ENCODE data around the gene AKT1. TPM values are rescaled to one million over a fixed set of nuclear protein-coding genes. Genes with fewer than 3 reads are reported as not detected.
A peak's percentile ranks its signal among the peaks of the same experiment; 100 is the strongest.

Gene AKT1
- total and polyA plus RNA-seq, 2 of the 4 experiments (the other 2 are of a cell fraction): 193 to 221 TPM

DNA sequence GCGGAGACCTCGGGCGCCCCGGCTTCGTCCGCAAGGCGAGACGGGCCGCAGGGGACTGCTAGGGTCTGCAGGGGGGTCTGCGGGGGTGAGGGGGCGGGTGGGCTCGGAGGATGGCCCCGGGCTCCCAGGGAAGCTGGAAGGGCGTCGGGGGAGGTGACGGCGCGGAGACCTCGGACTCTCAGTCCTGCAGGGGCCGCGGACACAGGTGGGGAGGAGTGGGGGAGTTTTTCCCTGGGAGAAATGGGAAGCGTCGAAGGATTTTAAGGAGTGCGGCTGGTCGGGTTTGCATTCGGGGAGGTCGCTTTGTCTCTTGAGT, 31.3 kb upstream of the AKT1 start:
- Histone ChIP-seq H3K9me3 (ENCODE audit: control insufficient read depth, insufficient read depth, low read length) (no peaks in the 10 kb centered on the region), H3K27me3 (ENCODE audit: control insufficient read depth, insufficient read depth, low read length) (no peaks in the 10 kb centered on the region; the same call in 1 of the 2 replicates), H4K91ac (ENCODE audit: insufficient read depth, low read depth, low read length) (no peak overlapping the region), H3K9ac (ENCODE audit: low read depth, low read length) (peak overlapping the region; percentile 50; the same call in 1 of the 2 replicates), H3K4ac (ENCODE audit: low read depth, low read length) (peak overlapping the region; percentile 40; the same call in 1 of the 2 replicates), H4K5ac (ENCODE audit: low read depth, low read length) (no peak overlapping the region), H4K8ac (ENCODE audit: low read depth in 2 of 2, low read length in 2 of 2) (peak overlapping the region in 1 of 2 experiments; percentile 69; a peak in 1 of 4 replicates), H3K4me2 (ENCODE audit: low read depth, low read length) (peak overlapping the region; percentile 61), H3K56ac (ENCODE audit: extremely low read depth, insufficient read depth, low read length) (no peak overlapping the region), H2BK15ac (ENCODE audit: low read depth, low read length) (no peak overlapping the region), H2AK9ac (replicated peaks; ENCODE audit: low read depth, low read length, poor library complexity) (no peak overlapping the region), H2BK20ac (ENCODE audit: low read depth, low read length) (no peak overlapping the region), H3K79me1 (ENCODE audit: low read depth in 1 of 2, low read length in 2 of 2) (0 out of 4 replicates have a peak, but pooled peaks cover 0 to 3% of the 10 kb centered on the region in 2 experiments), H3K36me3 (ENCODE audit: control insufficient read depth, insufficient read depth, low read length) (no peaks in the 10 kb centered on the region), H3K18ac (ENCODE audit: low read depth, low read length) (no peak overlapping the region), H3K14ac (replicated peaks; ENCODE audit: low read depth, low read length) (no peak overlapping the region), H4K20me1 (ENCODE audit: insufficient read depth, low read length) (no peaks in the 10 kb centered on the region), H2AFZ (replicated peaks; ENCODE audit: low read length, poor library complexity) (peak overlapping the region; percentile 93), H3K27ac (ENCODE audit: insufficient read depth, low read length) (no peak overlapping the region; the same call in 1 of the 2 replicates), H3K23ac (ENCODE audit: low read depth, low read length) (no peak overlapping the region), H3K9me1 (ENCODE audit: insufficient read depth, low read length) (peaks cover 3% of the 10 kb centered on the region; the same call in 1 of the 2 replicates), H2BK120ac (ENCODE audit: low read depth, low read length) (no peak overlapping the region), H3K4me1 (ENCODE audit: control insufficient read depth, insufficient read depth, low read length) (peaks cover 5% of the 10 kb centered on the region), H2BK5ac (ENCODE audit: low read depth, low read length, poor library complexity, severe bottlenecking) (no peak overlapping the region), H2AK5ac (ENCODE audit: low read depth, low read length) (no peak overlapping the region), H3K4me3 (ENCODE audit: insufficient read depth, low read depth, low read length) (peak overlapping the region; percentile 54)
- ChIA-PET POLR2A (ENCODE audit: unreplicated experiment) (no interaction called here), CTCF (interaction anchor here (0.5 to 1.0 kb wide), 5 partner anchors 26 to 111 kb away, joined by 3 to 4 read pairs (median 4); partner anchors contain the start of gene ZBTB42)
- ATAC-seq (ENCODE audit: low read depth) (peak; percentile 2; the same call in 1 of the 2 replicates), DNase-seq (no peak)
- in situ Hi-C loops (cut with MboI; ENCODE audit: low sequenced_read_pairs): no loop called here
- dilution Hi-C loops (cut with HindIII; ENCODE audit: low sequenced_read_pairs, unreplicated experiment): no loop called here
- no TSS peak for BruUV-seq (replicated peaks)
- TF ChIP-seq MAFK (IDR thresholded peaks at IDR 0.05; ENCODE audit: low read depth, low read length) (no peak), POLR2A (IDR thresholded peaks at IDR 0.05; ENCODE audit: low read depth, low read length) (no peak), CTCF (conservative IDR thresholded peaks at IDR 0.05; ENCODE audit: low read depth, low read length) (no peak), MXI1 (IDR thresholded peaks at IDR 0.05; ENCODE audit: borderline replicate concordance, low read depth, low read length) (no peak), RAD21 (IDR thresholded peaks at IDR 0.05; ENCODE audit: low read length) (no peak), BHLHE40 (IDR thresholded peaks at IDR 0.05; ENCODE audit: low read depth, low read length) (no peak), RFX5 (IDR thresholded peaks at IDR 0.05; ENCODE audit: low read depth, low read length) (no peak), CHD1 (IDR thresholded peaks at IDR 0.05; ENCODE audit: low read depth, low read length) (no peak), RCOR1 (IDR thresholded peaks at IDR 0.05; ENCODE audit: insufficient replicate concordance, low read length) (no peak), ELK1 (IDR thresholded peaks at IDR 0.05; ENCODE audit: borderline replicate concordance, low read depth, low read length) (no peak), USF2 (IDR thresholded peaks at IDR 0.05; ENCODE audit: low read depth, low read length) (no peak), FOS (IDR thresholded peaks at IDR 0.05; ENCODE audit: low read depth, low read length) (no peak)
- intact Hi-C loops (cut with micrococcal nuclease): loop anchor here (1.0 to 5.0 kb wide), 2 partner anchors 40 to 59 kb away; partner anchors contain the start of gene CEP170B
- WGBS, 2 experiments (ENCODE audit: extremely low coverage in 2 of 2, insufficient read length in 1 of 2): 5% methylated on average over 3 of the region's 27 CpGs; no CpG with 5 or more reads in 1 of the 2 experiments
